GM04503 (cell line): ENCODE data around the gene SMC6.

ENCODE experiments used
- DNase-seq: peaks from one replicate; pipeline ENCODE4 v3.0.0-alpha.2; 2012; ENCODE audit warnings: low read depth

Gene SMC6

GRCh38 chr2:17616405-17616804, 137.2 kb downstream of the SMC6 start:
- no peak for DNase-seq

GRCh38 chr2:17615728-17616351, 137.8 kb downstream of the SMC6 start:
- DNase-seq = no peak

GRCh38 chr2:17615147-17615546, 138.5 kb downstream of the SMC6 start:
- DNase-seq = no peak

DNA sequence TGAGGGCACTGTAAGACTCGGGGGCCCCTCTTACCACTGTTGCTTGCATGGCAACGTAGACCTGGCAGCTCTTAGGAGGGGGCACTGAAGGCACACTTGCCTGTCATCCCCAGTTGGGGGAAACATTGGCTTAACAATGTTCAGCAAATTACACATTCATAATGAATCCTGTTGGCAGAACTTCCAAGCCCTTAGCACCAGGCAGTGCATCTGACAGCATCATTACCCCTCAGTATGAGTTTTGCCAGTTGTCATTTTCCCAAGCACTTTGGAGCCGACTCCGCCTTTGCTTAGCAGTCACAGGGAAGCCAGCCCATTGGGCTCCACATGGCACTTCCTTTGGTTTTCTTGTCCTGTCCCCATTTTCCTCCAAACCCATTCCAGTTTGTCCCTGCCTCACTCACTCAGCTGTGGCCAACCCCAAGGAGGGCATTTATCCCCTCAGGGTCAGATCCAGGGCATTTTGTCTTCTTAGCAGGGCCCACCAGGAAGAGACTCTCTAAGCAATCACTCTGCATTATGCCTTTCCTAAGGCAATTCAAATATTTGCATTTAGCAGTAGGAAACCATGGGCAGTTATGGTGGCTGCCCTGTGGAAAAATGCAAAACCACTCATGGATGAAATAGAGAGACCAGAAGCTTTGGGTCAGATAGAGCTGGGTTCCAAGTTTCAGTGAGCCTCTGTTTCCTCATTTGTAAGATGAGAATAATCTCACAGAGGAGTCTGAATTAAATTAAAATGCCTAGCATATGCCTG, 139.3 kb downstream of the SMC6 start:
- no peak for DNase-seq
